Omental fat pad (tissue), 4 donors: ENCODE data around the gene SGK2. TPM values are rescaled to one million over a fixed set of nuclear protein-coding genes. Genes with fewer than 3 reads are reported as not detected.

Experiments
- ATAC-seq: fragments of 150-250 bp; one replicate; pipeline ENCODE4 v1.9.1; 2016; ENCODE audit warnings: mild to moderate bottlenecking, moderate library complexity; ENCODE audit not compliant: low FRiP score
- DNase-seq: peaks from one replicate; pipeline ENCODE4 v3.0.0-alpha.2; 2019; ENCODE audit warnings: low spot score
- CTCF ChIP-seq, 3 donors: fragments of 450-650 bp; IDR thresholded peaks; one replicate each; pipeline ENCODE4 v1.5.1; 2016 to 2017; ENCODE audit warnings: antibody characterized with exemption in 3 of 3, mild to moderate bottlenecking in 3 of 3, moderate library complexity in 2 of 3
- total RNA-seq, 4 donors: library from RNA; depleted of rRNA; stranded (reverse); fragments of >200 nt; gene quantifications; one replicate each; pipeline ENCODE4 v1.1.0, GENCODE V29; 2016

Gene SGK2
- total RNA-seq, 4 donors from 2014 or later: 3.6 to 15.1 (median 14.4) TPM

GRCh38 chr20:43516251-43516824 lies 42.5 kb upstream of the SGK2 start:
- ATAC-seq: no peak
- no peak for DNase-seq
- TF ChIP-seq CTCF (IDR thresholded peaks at IDR 0.05): no peak

- ATAC-seq: no peak
- no peak for TF ChIP-seq CTCF (IDR thresholded peaks at IDR 0.05)
- no peak for DNase-seq
Measured at GRCh38 chr20:43520074-43520630, 38.7 kb upstream of the SGK2 start.

GRCh38 chr20:43525021-43525420 lies 33.8 kb upstream of the SGK2 start:
- TF ChIP-seq CTCF (IDR thresholded peaks at IDR 0.05): no peak
- DNase-seq (no peak), ATAC-seq (no peak)

GRCh38 chr20:43528258-43528875 lies 30.5 kb upstream of the SGK2 start:
- DNase-seq (no peak), ATAC-seq (no peak)
- TF ChIP-seq CTCF (IDR thresholded peaks at IDR 0.05): no peak

- no peak for TF ChIP-seq CTCF (IDR thresholded peaks at IDR 0.05)
- DNase-seq (no peak), ATAC-seq (no peak)
Measured at GRCh38 chr20:43529051-43529450, 29.8 kb upstream of the SGK2 start.

GRCh38 chr20:43529457-43530153 lies 29.2 kb upstream of the SGK2 start:
- DNase-seq (no peak), ATAC-seq (no peak)
- TF ChIP-seq CTCF (IDR thresholded peaks at IDR 0.05): no peak
